NCI-H345 treated with DMSO at 0.1 percent for 48 hours (cell line): ENCODE results near the gene LIN7C.

Experiments
- DNase-seq: peaks from one replicate; lab custom pipeline; 2025; ENCODE audit not compliant: unreplicated experiment; lab: John Stamatoyannopoulos, UW

Gene LIN7C

GRCh38 chr11:27471589-27472397 is 34.8 kb downstream of the LIN7C start:
- no peak for DNase-seq

- DNase-seq, result no peak
Observed at GRCh38 chr11:27470826-27471588, 35.6 kb downstream of the LIN7C start.

DNA sequence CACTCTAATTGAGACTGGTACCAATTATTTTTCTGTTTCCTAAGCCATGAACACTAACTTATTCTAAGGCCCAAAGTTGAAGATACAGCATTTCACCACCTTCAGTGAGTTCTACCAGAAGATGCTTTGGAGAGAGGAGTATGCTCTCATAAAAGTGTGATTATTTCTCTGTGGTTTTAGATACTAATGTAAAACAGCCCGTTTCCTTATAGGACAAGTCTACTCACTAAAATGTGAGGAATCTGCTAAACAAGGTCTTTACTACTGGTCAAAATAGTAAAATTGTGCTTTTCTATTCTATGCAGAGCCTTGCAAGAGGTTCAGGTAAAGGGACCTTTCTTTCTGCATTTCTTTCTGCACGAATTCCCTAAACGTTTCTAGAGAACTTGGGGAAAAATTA is 36.4 kb downstream of the LIN7C start:
- DNase-seq, result no peak

DNA sequence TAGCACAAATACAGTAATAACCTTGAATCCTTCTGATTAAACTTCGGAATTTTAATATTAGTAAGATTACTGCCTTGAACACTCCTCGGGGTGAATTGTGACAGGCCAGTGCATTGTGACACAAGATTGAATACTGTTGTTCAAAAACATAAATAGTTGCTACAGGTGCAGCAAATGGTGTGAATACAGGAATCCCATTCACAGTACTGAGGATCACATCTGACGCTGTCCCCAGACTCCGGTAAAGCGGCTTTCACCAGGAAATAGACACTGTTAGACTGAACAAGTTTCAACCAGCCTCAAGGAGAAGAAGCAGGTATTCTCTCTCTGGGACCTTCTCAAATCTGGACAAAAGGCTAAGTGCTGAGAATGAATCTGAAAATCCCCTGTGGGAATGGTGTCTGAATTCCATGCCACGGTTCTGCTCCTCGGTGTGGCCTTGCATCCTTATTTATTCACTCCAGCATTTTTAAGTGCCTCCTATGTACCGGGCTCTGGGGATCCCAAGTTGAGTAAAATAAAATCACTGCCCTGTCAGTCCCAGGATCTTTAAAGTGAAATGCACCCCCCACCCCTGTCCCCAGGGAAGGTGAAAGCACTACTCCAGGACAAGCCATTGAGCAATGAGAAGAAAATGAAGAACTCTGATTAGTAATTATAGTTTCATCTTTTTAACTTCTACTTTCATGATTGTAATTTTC is 37.4 kb downstream of the LIN7C start:
- DNase-seq, result no peak

DNA sequence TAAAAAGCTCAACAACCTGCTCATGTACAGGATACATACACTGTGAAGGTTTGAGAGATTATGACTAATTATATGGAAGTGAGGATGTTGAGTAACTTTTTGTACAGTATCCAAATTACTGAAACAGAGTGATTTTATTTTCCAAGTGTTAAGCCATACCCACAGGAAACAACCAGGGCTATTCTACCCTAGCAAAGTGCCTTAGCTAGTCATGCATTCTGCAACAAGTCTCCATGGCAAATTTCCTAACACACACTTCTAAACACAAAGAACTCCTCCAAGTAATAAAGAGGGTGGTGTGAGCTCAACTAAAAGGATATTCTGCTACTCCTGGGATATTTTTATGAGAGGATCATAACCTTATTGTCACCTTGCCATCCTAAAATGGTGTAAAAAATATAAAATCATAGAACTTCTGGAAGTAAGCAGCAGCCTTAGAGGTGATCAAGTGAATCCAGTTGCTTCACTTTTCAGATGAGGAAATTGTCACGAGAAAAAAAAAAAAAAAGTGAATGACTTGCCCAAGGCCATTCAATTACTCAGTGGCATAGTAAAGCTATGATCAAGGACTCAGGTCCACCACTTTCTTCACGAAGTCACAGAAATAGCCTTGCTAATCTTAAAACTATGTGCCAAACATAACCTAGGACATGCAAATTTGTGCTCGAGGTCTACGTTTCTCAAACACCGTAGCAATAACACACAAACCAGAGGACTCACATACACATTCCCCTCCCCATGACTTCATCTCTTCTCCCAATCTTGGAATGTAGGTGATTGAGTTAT is 38.2 kb downstream of the LIN7C start:
- no peak for DNase-seq

- no peak for DNase-seq
Observed at GRCh38 chr11:27467181-27467913, 39.2 kb downstream of the LIN7C start.

DNA sequence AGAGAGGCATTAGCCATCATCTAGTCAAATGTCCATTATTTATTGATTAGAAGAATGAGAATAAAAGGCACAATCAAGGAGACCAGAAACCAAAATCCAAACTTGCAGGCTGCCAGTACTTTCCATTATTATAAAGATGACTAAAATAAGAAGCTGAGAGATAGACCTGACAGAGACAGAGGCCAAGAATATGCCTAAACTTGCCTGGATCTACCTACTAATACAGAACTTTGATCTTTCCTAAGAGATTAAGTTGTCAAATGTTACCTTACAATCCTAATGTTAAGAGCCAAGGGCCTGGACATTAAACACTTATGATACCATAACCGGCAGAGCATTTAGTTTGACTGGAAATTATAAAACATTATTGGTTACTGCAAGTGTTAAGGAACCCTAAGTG is 40.2 kb downstream of the LIN7C start:
- no peak for DNase-seq

GRCh38 chr11:27465629-27466028 is 40.9 kb downstream of the LIN7C start:
- no peak for DNase-seq

- no peak for DNase-seq
Observed at GRCh38 chr11:27464909-27465308, 41.7 kb downstream of the LIN7C start.

DNA sequence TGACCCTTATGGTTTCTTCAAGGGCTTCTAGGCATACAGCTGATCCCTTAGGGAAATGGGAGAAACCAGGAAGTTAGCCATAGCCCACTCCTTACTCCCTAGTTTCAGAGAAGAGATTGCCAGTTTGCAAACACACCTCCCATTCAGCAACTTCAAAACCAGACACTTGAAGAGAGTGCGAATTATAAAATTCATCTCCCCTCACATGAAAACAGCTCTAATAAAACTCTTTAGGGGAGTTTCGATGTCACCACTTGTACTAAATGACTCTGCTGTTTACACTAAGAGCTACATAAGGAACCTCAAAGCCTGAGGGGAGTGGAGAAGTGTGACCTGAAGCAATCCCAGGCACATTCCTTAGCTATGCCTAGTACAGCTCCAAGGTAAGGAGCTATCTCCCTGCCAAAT is 42.3 kb downstream of the LIN7C start:
- no peak for DNase-seq

- DNase-seq, result no peak
Observed at GRCh38 chr11:27462543-27462942, 44.0 kb downstream of the LIN7C start.

GRCh38 chr11:27460158-27460978 is 46.2 kb downstream of the LIN7C start:
- no peak for DNase-seq

DNA sequence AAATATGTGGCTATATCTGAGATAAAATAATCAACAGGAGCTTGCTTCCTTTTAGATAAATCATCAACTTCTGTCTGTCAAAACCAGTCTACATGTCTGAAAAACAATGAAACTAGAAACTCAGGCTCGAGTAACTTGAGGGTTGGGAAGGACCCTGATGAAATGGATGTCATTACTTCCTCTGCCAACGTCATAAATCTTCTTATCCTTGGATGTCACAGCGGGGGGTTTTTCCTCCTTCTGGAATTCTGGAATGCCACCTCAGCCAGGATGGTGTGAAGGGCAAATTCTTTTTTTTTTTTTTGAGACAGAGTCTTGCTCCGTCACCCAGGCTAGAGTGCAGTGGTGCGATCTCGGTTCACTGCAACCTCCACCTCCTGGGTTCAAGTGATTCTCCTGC is 47.4 kb downstream of the LIN7C start:
- no peak for DNase-seq

DNA sequence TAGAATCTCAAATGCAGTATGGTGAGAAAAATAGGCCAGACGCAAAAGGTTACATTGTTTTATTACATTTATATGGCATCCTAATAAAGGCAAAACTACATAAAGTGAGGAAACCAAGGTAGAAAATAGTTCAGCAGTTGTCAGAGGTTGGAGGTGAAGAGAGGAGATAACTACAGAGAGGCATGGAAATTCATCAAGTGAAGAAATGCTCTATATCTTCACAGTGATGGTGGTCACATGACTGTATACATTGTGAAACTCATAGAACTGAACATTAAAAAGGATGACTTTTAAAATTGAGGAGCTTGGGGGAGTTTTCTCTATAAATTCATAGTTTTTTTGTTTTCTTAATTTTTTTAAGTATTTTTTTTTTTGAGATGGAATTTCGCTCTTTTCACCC is 48.4 kb downstream of the LIN7C start:
- DNase-seq, result no peak

GRCh38 chr11:27456795-27457329 is 49.7 kb downstream of the LIN7C start:
- DNase-seq, result no peak

GRCh38 chr11:27456140-27456794 is 50.3 kb downstream of the LIN7C start:
- no peak for DNase-seq

- no peak for DNase-seq
Observed at GRCh38 chr11:27455667-27456066, 50.9 kb downstream of the LIN7C start.

GRCh38 chr11:27453701-27454100 is 52.9 kb downstream of the LIN7C start:
- no peak for DNase-seq

- DNase-seq, result no peak
Observed at GRCh38 chr11:27452147-27452546, 54.4 kb downstream of the LIN7C start.
